IMR-90 (cell line): ENCODE measurements around the gene PNMA8B. TPM values are rescaled to one million over a fixed set of nuclear protein-coding genes. Genes with fewer than 3 reads are reported as not detected.

Experiments used
- ATAC-seq: fragments of 200-7000 bp; cut with Tn5 transposase; 2 replicates; pipeline ENCODE4 v1.9.1; 2020; ENCODE audit warnings: low read depth, mild to moderate bottlenecking, moderate library complexity
- BruUV-seq: library from RNA; stranded (reverse); fragments of 400-500 nt; replicated peaks from 2 replicates; lab custom pipeline; 2021; lab: Mats Ljungman, UMichigan
- CTCF ChIA-PET: fragments of 300-600 bp; formaldehyde crosslinking; extraction: SDS; loops from one replicate; lab custom pipeline; 2021; ENCODE audit warnings: antibody characterized with exemption; lab: Yijun Ruan, JAX
- POLR2A ChIA-PET: fragments of 300-600 bp; sonication (Branson Sonifier 250); formaldehyde crosslinking; loops from one replicate; lab custom pipeline; 2022; ENCODE audit warnings: antibody characterized with exemption; ENCODE audit not compliant: unreplicated experiment; lab: Charles Lee
- DNase-seq: peaks from one replicate; pipeline ENCODE4 v3.0.0; 2013
- H2AFZ ChIP-seq: replicated peaks from 2 replicates; pipeline ENCODE3; 2013; ENCODE audit warnings: low read length, mild to moderate bottlenecking; ENCODE audit not compliant: poor library complexity
- H2AK5ac ChIP-seq: 2 replicates; pipeline ENCODE4 v1.6.1; 2013; ENCODE audit warnings: low read depth, low read length, inconsistent platforms
- H2AK9ac ChIP-seq: replicated peaks from 2 replicates; pipeline ENCODE3; 2013; ENCODE audit warnings: mild to moderate bottlenecking, low read depth, low read length, moderate library complexity; ENCODE audit not compliant: poor library complexity
- H2BK120ac ChIP-seq: 2 replicates; pipeline ENCODE4 v1.6.1; 2013; ENCODE audit warnings: low read depth, low read length, inconsistent platforms
- H2BK15ac ChIP-seq: 3 replicates; pipeline ENCODE4 v1.6.1; 2013; ENCODE audit warnings: low read depth, low read length, inconsistent platforms
- H2BK20ac ChIP-seq: 2 replicates; pipeline ENCODE4 v1.6.1; 2013; ENCODE audit warnings: low read depth, mild to moderate bottlenecking, inconsistent platforms, low read length, moderate library complexity
- H2BK5ac ChIP-seq: 2 replicates; pipeline ENCODE4 v1.6.1; 2013; ENCODE audit warnings: mild to moderate bottlenecking, low read depth, low read length, inconsistent platforms; ENCODE audit not compliant: poor library complexity, severe bottlenecking
- H3K14ac ChIP-seq: replicated peaks from 2 replicates; pipeline ENCODE4 v1.6.1; 2013; ENCODE audit warnings: low read depth, low read length, inconsistent platforms
- H3K18ac ChIP-seq: 2 replicates; pipeline ENCODE4 v1.6.1; 2013; ENCODE audit warnings: low read depth, low read length, control low read depth
- H3K23ac ChIP-seq: 2 replicates; pipeline ENCODE4 v1.6.1; 2013; ENCODE audit warnings: low read depth, low read length, inconsistent platforms
- H3K27ac ChIP-seq: 2 replicates; pipeline ENCODE4 v1.5.1; 2013; ENCODE audit warnings: mild to moderate bottlenecking, control low read depth, low read length; ENCODE audit not compliant: insufficient read depth
- H3K27me3 ChIP-seq: 2 replicates; pipeline ENCODE4 v1.6.1; 2013; ENCODE audit warnings: low read length; ENCODE audit not compliant: control insufficient read depth, insufficient read depth
- H3K36me3 ChIP-seq: 2 replicates; pipeline ENCODE4 v1.6.1; 2013; ENCODE audit warnings: low read length, mixed read lengths; ENCODE audit not compliant: control insufficient read depth, insufficient read depth
- H3K4ac ChIP-seq: 2 replicates; pipeline ENCODE4 v1.6.1; 2013; ENCODE audit warnings: low read depth, low read length, inconsistent platforms
- H3K4me1 ChIP-seq: 2 replicates; pipeline ENCODE4 v1.6.1; 2013; ENCODE audit warnings: low read length, mixed read lengths; ENCODE audit not compliant: control insufficient read depth, insufficient read depth
- H3K4me2 ChIP-seq: 2 replicates; pipeline ENCODE4 v1.6.1; 2013; ENCODE audit warnings: low read depth, mild to moderate bottlenecking, control low read depth, low read length, moderate library complexity
- H3K4me3 ChIP-seq: 2 replicates; pipeline ENCODE4 v1.5.1; 2013; ENCODE audit warnings: low read depth, mild to moderate bottlenecking, control low read depth, low read length, moderate library complexity; ENCODE audit not compliant: insufficient read depth
- H3K56ac ChIP-seq: 2 replicates; pipeline ENCODE4 v1.6.1; 2013; ENCODE audit warnings: low read length, inconsistent platforms; ENCODE audit not compliant: insufficient read depth; ENCODE audit errors: extremely low read depth
- H3K79me1 ChIP-seq, 2 experiments: 2 replicates each; pipeline ENCODE4 v1.6.1; 2013; ENCODE audit warnings: low read length in 2 of 2, inconsistent platforms in 1 of 2, low read depth in 1 of 2
- H3K9ac ChIP-seq: 2 replicates; pipeline ENCODE4 v1.6.1; 2013; ENCODE audit warnings: low read depth, low read length, control low read depth
- H3K9me1 ChIP-seq: 2 replicates; pipeline ENCODE4 v1.6.1; 2013; ENCODE audit warnings: low read length, inconsistent platforms; ENCODE audit not compliant: insufficient read depth
- H3K9me3 ChIP-seq: 2 replicates; pipeline ENCODE4 v1.6.1; 2013; ENCODE audit warnings: low read length; ENCODE audit not compliant: control insufficient read depth, insufficient read depth
- H4K20me1 ChIP-seq: 2 replicates; pipeline ENCODE4 v1.6.1; 2013; ENCODE audit warnings: low read length, inconsistent platforms; ENCODE audit not compliant: insufficient read depth
- H4K5ac ChIP-seq: 2 replicates; pipeline ENCODE4 v1.6.1; 2013; ENCODE audit warnings: mild to moderate bottlenecking, low read depth, low read length, control low read depth
- H4K8ac ChIP-seq, 2 experiments: 2 replicates each; pipeline ENCODE4 v1.6.1; 2013; ENCODE audit warnings: low read depth in 2 of 2, low read length in 2 of 2, control low read depth in 1 of 2, inconsistent platforms in 1 of 2
- H4K91ac ChIP-seq: 2 replicates; pipeline ENCODE4 v1.6.1; 2013; ENCODE audit warnings: low read depth, low read length, inconsistent platforms; ENCODE audit not compliant: insufficient read depth
- BHLHE40 ChIP-seq: fragments of 150-350 bp; IDR thresholded peaks from 2 replicates; pipeline ENCODE4 v1.6.1; 2016; ENCODE audit warnings: mild to moderate bottlenecking, low read depth, low read length
- CEBPB ChIP-seq: IDR thresholded peaks from 2 replicates; pipeline ENCODE4 v1.6.1; 2012; ENCODE audit warnings: low read depth, low read length, improper control_type of control experiment
- CHD1 ChIP-seq: IDR thresholded peaks from 2 replicates; pipeline ENCODE4 v1.6.1; 2012; ENCODE audit warnings: low read depth, low read length, improper control_type of control experiment
- CTCF ChIP-seq: conservative IDR thresholded peaks from 2 replicates; pipeline ENCODE4 v1.5.1; 2012; ENCODE audit warnings: mild to moderate bottlenecking, low read depth, low read length, improper control_type of control experiment
- ELK1 ChIP-seq: fragments of 150-350 bp; IDR thresholded peaks from 2 replicates; pipeline ENCODE4 v1.6.1; 2016; ENCODE audit warnings: low read depth, mild to moderate bottlenecking, low read length, moderate library complexity, borderline replicate concordance
- FOS ChIP-seq: fragments of 150-350 bp; IDR thresholded peaks from 2 replicates; pipeline ENCODE4 v1.6.1; 2016; ENCODE audit warnings: low read depth, low read length
- MAFK ChIP-seq: IDR thresholded peaks from 2 replicates; pipeline ENCODE4 v1.6.1; 2012; ENCODE audit warnings: low read depth, low read length, improper control_type of control experiment
- POLR2A ChIP-seq: IDR thresholded peaks from 2 replicates; pipeline ENCODE4 v1.6.1; 2012; ENCODE audit warnings: mild to moderate bottlenecking, low read depth, low read length
- RCOR1 ChIP-seq: IDR thresholded peaks from 2 replicates; pipeline ENCODE4 v1.6.1; 2012; ENCODE audit warnings: mild to moderate bottlenecking, low read length, improper control_type of control experiment; ENCODE audit not compliant: insufficient replicate concordance
- SMC3 ChIP-seq: fragments of 150-350 bp; IDR thresholded peaks from 2 replicates; pipeline ENCODE4 v1.6.1; 2016; ENCODE audit warnings: low read depth, mild to moderate bottlenecking, antibody characterized with exemption, low read length, moderate library complexity
- WGBS, 2 experiments: methylation state at CpG; one replicate each; pipeline versions ENCODE4 v1.1.5 to v1.1.7; 2013; ENCODE audit warnings: missing lambda C conversion rate in 2 of 2; ENCODE audit not compliant: insufficient read length in 1 of 2; ENCODE audit errors: extremely low coverage in 2 of 2; 5-methylcytosine and 5-hydroxymethylcytosine counted together
- dilution Hi-C: fragments of 300-500 bp; cut with HindIII; formaldehyde crosslinking; loops from one replicate; pipeline ENCODE4 v1.14.3; 2018; ENCODE audit warnings: low sequenced_read_pairs; ENCODE audit not compliant: unreplicated experiment
- in situ Hi-C: fragments of 300-500 bp; cut with MboI; formaldehyde crosslinking; loops from 3 replicates; pipeline ENCODE4 v1.14.3; 2019; ENCODE audit warnings: low sequenced_read_pairs, inconsistent platforms, mixed read lengths
- intact Hi-C: fragments of 100-400 bp; cut with micrococcal nuclease; formaldehyde crosslinking; loops from 2 replicates; pipeline ENCODE4 v1.10.0; 2022
- polyA plus RNA-seq, 3 experiments: library from polyadenylated mRNA; depleted of rRNA; stranded (reverse); fragments of >200 nt; gene quantifications; 2 replicates each; pipeline ENCODE4 v1.2.3, GENCODE V29; 2012; ENCODE audit warnings: low replicate concordance in 1 of 3
- total RNA-seq: library from RNA; depleted of rRNA; stranded (reverse); fragments of >200 nt; gene quantifications from 2 replicates; pipeline ENCODE4 v1.2.3, GENCODE V29; 2012

PNMA8B gene
- total and polyA plus RNA-seq, 2 of the 4 experiments (the other 2 are of a cell fraction), result 0.12 to 0.18 TPM

GRCh38 chr19:46489445-46490272 is 6.0 kb downstream of the PNMA8B start (continued):
- TF ChIP-seq CTCF (no peak; the same call in 1 of the 2 replicates), CHD1 (no peak)

- no peak overlapping the region for H4K8ac ChIP-seq
- no peaks in the 10 kb centered on the region; the same call in 1 of the 2 replicates for H4K20me1 ChIP-seq
- in situ Hi-C loops (loop anchor here (5.0 to 10.0 kb wide), 2 partner anchors 86 to 204 kb away; no protein-coding TSS in a partner anchor), dilution Hi-C loops (no loop called here), intact Hi-C loops (loop anchor here (2.0 kb wide), 1 partner anchor 24 kb away; no protein-coding TSS in a partner anchor)
- H3K4me2 ChIP-seq, result no peak overlapping the region
- no peak overlapping the region for H3K23ac ChIP-seq
- H2BK5ac ChIP-seq, result no peak overlapping the region
- H3K4me3 ChIP-seq, result no peak overlapping the region
- H2BK20ac ChIP-seq, result no peak overlapping the region
- H3K4me1 ChIP-seq, result no peaks in the 10 kb centered on the region
- H4K5ac ChIP-seq, result no peak overlapping the region
- no peaks in the 10 kb centered on the region for H3K9me1 ChIP-seq
- DNase-seq, result no peak
- H3K27ac ChIP-seq, result no peak overlapping the region
- WGBS, 2 experiments, result 100% methylated on average over 1 of the region's 11 CpGs; no CpG with 5 or more reads in 1 of the 2 experiments
- ChIA-PET POLR2A (no interaction called here), CTCF (interaction anchor here (1.5 kb wide), 1 partner anchor 87 kb away, joined by 13 read pairs; no protein-coding TSS in a partner anchor)
- H3K79me1 ChIP-seq, result no peaks in the 10 kb centered on the region
- H2BK120ac ChIP-seq, result no peak overlapping the region
- H3K56ac ChIP-seq, result no peak overlapping the region
- H3K18ac ChIP-seq, result no peak overlapping the region
- no peak overlapping the region for H2BK15ac ChIP-seq
- peaks cover 33% of the 10 kb centered on the region for H3K27me3 ChIP-seq
- H3K4ac ChIP-seq, result no peak overlapping the region
- no peaks in the 10 kb centered on the region for H3K9me3 ChIP-seq
- H2AK5ac ChIP-seq, result no peak overlapping the region
- BruUV-seq, result no TSS peak
- no peak overlapping the region for H4K91ac ChIP-seq
- no peak overlapping the region for H3K9ac ChIP-seq
- no peak overlapping the region for H2AK9ac ChIP-seq
- ATAC-seq, result no peak
- H2AFZ ChIP-seq, result no peak overlapping the region
- no peaks in the 10 kb centered on the region for H3K36me3 ChIP-seq
- H3K14ac ChIP-seq, result no peak overlapping the region
- TF ChIP-seq RCOR1 (no peak), CEBPB (no peak), SMC3 (no peak), CHD1 (no peak), BHLHE40 (no peak), POLR2A (no peak), CTCF (no peak), MAFK (no peak), FOS (no peak), ELK1 (no peak)
These were observed 7.1 kb downstream of the PNMA8B start for GRCh38 chr19:46488551-46488950.
